ENCODE results near the gene TRIM27. TPM values are rescaled to one million over a fixed set of nuclear protein-coding genes. Genes with fewer than 3 reads are reported as not detected.

Gene TRIM27
- total RNA-seq, 4 donors from 2014 or later, result 36.0 to 55.1 (median 37.4) TPM

DNA sequence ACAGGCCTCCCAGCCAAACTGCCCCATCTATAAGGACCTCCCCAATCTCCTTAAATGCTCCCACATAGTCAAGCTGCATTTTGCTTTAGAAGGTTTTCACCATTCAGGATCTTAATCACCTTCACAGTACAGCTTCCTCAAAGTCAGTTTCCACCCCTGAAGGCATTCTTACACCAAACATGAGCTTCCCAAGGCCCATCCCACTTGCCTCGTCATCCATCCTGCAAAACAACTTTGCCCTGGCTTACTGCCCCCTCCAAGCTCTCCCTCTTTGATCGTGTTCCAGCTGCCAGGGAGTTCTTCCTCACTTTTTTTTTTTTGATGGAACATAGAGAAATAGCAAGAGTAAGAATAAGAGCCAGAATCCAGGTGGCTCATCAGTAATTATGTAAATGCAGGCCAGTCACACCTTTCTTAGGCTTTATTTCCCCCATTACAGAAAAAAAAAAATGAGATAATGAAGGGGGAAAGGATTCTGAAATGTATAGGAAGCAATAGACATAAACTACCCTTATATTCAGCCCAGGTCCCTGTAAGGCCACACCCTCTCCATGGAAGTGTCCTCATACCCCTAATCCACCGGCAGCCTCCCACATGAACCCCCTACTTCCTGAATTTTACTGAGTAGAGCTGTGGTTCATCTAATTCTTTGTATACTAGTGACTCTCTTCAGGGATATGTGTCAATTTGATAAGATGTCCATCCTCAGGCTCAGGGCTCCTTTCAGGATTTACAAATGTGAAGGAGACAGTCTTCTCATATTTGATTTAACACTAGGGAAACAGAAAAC, 12.7 kb downstream of the TRIM27 start:
- no peak for TF ChIP-seq EP300 (IDR thresholded peaks at IDR 0.05)
- TF ChIP-seq, protein P1, sequence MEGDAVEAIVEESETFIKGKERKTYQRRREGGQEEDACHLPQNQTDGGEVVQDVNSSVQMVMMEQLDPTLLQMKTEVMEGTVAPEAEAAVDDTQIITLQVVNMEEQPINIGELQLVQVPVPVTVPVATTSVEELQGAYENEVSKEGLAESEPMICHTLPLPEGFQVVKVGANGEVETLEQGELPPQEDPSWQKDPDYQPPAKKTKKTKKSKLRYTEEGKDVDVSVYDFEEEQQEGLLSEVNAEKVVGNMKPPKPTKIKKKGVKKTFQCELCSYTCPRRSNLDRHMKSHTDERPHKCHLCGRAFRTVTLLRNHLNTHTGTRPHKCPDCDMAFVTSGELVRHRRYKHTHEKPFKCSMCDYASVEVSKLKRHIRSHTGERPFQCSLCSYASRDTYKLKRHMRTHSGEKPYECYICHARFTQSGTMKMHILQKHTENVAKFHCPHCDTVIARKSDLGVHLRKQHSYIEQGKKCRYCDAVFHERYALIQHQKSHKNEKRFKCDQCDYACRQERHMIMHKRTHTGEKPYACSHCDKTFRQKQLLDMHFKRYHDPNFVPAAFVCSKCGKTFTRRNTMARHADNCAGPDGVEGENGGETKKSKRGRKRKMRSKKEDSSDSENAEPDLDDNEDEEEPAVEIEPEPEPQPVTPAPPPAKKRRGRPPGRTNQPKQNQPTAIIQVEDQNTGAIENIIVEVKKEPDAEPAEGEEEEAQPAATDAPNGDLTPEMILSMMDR (IDR thresholded peaks at IDR 0.05), result no peak
- H3K27me3 ChIP-seq, result no peaks in the 10 kb centered on the region
- peaks cover 3 to 100% of the 10 kb centered on the region in 2 donors for H3K36me3 ChIP-seq
- H3K9me3 ChIP-seq, result no peaks in the 10 kb centered on the region
- WGBS, 2 donors (ENCODE audit: low coverage in 1 of 2), result 68 to 73% methylated on average over 1 to 3 of the region's 3 CpGs
- no peak for ATAC-seq
- no peak overlapping the region for H3K27ac ChIP-seq
- no peak overlapping the region for H3K4me3 ChIP-seq
- H3K4me1 ChIP-seq, result no peaks in the 10 kb centered on the region

DNA sequence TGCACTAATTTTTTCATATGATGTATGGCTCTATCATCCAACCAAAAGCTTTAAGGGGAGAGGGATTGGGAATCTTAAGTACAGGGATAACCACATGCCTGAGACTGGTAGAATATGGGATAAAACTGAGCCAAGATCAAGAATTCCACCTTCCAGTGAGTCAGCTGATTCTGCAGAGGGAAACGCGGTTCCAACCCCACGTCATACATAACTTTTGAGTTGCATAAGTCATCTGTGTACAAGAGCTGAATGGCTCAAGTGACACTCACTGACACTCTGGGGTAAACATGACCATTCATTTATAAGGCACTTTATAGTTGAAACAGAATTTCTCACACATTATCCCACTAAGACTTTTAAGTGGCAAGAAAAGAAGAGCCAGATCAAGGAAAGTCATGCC, 16.4 kb downstream of the TRIM27 start:
- WGBS, 2 donors (ENCODE audit: low coverage in 1 of 2), result 57 to 83% methylated on average over 1 of the region's 3 CpGs
- Histone ChIP-seq H3K27ac (no peak overlapping the region), H3K27me3 (no peaks in the 10 kb centered on the region), H3K9me3 (no peaks in the 10 kb centered on the region), H3K4me1 (no peaks in the 10 kb centered on the region), H3K36me3 (peaks cover 3 to 100% of the 10 kb centered on the region in 2 donors), H3K4me3 (no peak overlapping the region)
- ATAC-seq, result no peak
- no peak for TF ChIP-seq POLR2AphosphoS5 (IDR thresholded peaks at IDR 0.05)
- TF ChIP-seq EP300 (IDR thresholded peaks at IDR 0.05), result no peak
- TF ChIP-seq POLR2A (IDR thresholded peaks at IDR 0.05), result no peak
- TF ChIP-seq, protein P1 (IDR thresholded peaks at IDR 0.05), result no peak

DNA sequence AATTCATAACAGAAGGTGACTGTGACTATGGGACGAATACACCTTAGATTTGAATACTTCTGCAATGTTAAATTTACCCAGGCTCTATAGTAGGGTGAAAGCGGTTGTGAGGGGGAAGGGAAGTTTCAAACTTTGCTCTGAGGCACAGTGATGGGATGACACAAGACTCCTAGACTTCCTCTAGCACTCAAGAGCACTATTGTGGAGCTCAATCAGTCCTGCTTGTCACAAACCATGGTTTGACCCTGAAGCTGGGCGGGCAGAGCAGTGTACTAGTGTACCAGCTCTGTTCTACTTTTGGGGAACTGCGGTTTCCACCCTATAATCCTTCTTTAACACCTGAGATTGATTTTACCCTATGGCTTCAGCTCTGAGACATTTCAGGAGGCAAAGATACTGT, 17.1 kb downstream of the TRIM27 start:
- Histone ChIP-seq H3K9me3 (no peaks in the 10 kb centered on the region), H3K27me3 (no peaks in the 10 kb centered on the region), H3K4me1 (no peaks in the 10 kb centered on the region), H3K4me3 (no peak overlapping the region), H3K36me3 (peaks cover 3 to 100% of the 10 kb centered on the region in 2 donors), H3K27ac (no peak overlapping the region)
- TF ChIP-seq POLR2A (IDR thresholded peaks at IDR 0.05) (no peak), EP300 (IDR thresholded peaks at IDR 0.05) (no peak), POLR2AphosphoS5 (IDR thresholded peaks at IDR 0.05) (no peak)
- TF ChIP-seq, protein P1 (IDR thresholded peaks at IDR 0.05), result no peak
- WGBS, 2 donors (ENCODE audit: low coverage in 1 of 2), result 77 to 88% methylated on average over 3 to 4 of the region's 4 CpGs
- no peak for ATAC-seq

DNA sequence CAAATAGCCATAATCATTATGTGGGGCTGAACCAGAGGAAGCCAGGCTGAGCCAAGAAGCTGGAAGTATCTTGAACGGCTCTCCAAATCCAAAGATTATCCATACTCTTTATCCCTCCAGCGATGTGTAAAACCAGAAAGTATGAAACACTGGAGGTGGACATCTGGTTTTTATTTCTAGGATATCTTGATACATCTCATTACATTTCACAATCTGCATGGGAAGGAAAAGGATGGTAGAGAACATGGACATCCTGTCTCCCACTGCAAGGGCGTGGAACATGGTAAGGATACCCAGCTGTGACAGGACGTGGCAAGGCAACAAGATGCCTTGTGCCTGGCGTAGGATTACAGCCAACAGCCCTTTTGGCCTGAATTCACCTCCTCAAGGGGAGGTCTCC, 20.1 kb downstream of the TRIM27 start:
- ATAC-seq, result no peak
- Histone ChIP-seq H3K27ac (no peak overlapping the region), H3K9me3 (no peaks in the 10 kb centered on the region), H3K36me3 (peaks cover 0 to 86% of the 10 kb centered on the region in 2 donors), H3K4me3 (no peak overlapping the region), H3K4me1 (no peaks in the 10 kb centered on the region), H3K27me3 (no peaks in the 10 kb centered on the region)
- WGBS, 2 donors (ENCODE audit: low coverage in 1 of 2), result 93 to 100% methylated on average over 1 to 3 of the region's 5 CpGs
- TF ChIP-seq POLR2AphosphoS5 (IDR thresholded peaks at IDR 0.05) (no peak), EP300 (IDR thresholded peaks at IDR 0.05) (no peak), POLR2A (IDR thresholded peaks at IDR 0.05) (no peak)
- TF ChIP-seq, protein P1 (IDR thresholded peaks at IDR 0.05), result no peak

GRCh38 chr6:28901831-28902230, 22.0 kb downstream of the TRIM27 start:
- Histone ChIP-seq H3K27me3 (no peaks in the 10 kb centered on the region), H3K4me1 (peaks cover 0 to 14% (median 0%) of the 10 kb centered on the region in 3 donors), H3K4me3 (no peak overlapping the region), H3K9me3 (no peaks in the 10 kb centered on the region), H3K27ac (no peak overlapping the region), H3K36me3 (peaks cover 0 to 67% of the 10 kb centered on the region in 2 donors)
- no peak for ATAC-seq
- TF ChIP-seq, protein P1 (IDR thresholded peaks at IDR 0.05), result no peak
- TF ChIP-seq EP300 (IDR thresholded peaks at IDR 0.05) (no peak), POLR2AphosphoS5 (IDR thresholded peaks at IDR 0.05) (no peak), POLR2A (IDR thresholded peaks at IDR 0.05) (no peak)
